Stimulated activated CD4-positive, alpha-beta T cell treated with anti-CD3 and anti-CD28 coated beads, Interleukin-2, amount 100 ng/mL, for 48 hours (primary cell): ENCODE data around the gene ZKSCAN5.
A peak's percentile ranks its signal among the peaks of the same experiment; 100 is the strongest.
"Not testable (repeated sequence)": the region's sequence is repeated elsewhere in the genome, so short reads cannot be mapped to it uniquely, and the experiment has no call there.

ENCODE experiments used
- DNase-seq, 2 donors: peaks; one replicate each; pipeline ENCODE4 v3.0.0-alpha.2; 2020

Gene ZKSCAN5

GRCh38 chr7:99498546-99498944, 5.9 kb upstream of the ZKSCAN5 start:
- no peak for DNase-seq

DNA sequence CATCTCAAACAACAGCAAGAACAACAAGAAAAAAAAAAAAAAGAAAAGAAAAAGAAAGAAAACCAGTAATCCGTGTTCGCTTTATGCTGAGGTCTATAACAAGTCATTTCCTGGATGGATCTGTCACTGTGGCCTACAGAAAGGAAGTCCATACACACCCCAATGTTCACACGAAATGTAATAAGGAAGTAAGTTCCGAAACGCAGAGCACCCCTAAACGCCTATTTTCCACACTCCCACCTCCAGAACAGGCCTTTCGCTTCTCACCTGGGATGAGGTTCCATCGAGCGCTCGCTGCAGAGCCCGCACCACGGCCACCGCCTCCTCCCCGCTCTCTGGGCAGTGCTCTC, 5.1 kb upstream of the ZKSCAN5 start:
- DNase-seq, result no peak

DNA sequence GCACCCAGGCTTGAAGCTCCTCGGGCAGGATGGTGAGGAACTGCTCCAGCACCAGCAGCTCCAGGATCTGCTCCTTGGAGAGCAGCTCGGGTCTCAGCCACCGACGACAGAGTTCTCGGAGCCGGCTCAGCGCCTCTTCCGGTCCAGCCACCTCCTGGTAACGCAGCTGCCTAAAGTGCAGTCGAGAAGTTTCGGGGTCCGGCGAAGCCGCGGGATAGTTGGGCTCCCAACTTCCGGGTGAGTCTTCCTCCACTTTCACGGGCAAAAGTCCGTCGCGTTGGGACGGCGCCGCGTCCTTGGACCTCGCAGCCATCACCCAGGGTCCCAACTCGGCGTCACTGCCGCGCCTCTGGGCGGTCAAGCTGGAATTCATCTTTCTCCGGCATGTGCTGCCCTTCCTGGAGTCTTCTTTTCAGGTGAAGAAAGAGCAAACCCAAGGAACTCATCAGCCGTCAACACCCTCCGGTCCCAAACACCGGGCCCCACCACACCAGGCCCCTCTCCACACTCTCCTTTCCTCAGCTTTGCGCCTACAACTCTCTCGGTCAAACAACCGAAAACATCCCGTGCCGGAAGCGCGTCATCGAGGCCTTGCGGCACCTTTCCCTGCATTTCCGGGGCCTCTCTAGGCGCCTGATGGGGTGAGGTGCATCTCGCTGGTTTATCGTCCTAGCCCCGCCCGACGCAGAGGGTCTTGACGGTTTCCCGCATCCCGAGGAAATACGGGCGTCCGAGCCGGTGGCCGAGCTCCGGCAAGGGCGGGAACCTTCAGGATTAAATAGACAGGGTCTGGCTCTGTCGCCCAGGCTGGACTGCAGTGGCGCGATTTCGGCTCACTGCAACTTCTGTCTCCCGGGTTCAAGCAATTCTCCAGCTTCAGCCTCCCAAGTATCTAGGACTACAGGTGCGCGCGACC, 4.5 kb upstream of the ZKSCAN5 start, which contains the start of gene ZNF394:
TSS of gene ZNF394 (minus strand) at position 561 of the 916 bp plus-strand sequence. CDS start at position 373, 188 bp downstream.
- peak; percentile 84 to 85 for DNase-seq

GRCh38 chr7:99500637-99501009, 3.8 kb upstream of the ZKSCAN5 start:
- DNase-seq, result no peak

- DNase-seq, result not testable (repeated sequence)
Measured at GRCh38 chr7:99501236-99501635, 3.2 kb upstream of the ZKSCAN5 start.

- no peak for DNase-seq
Measured at GRCh38 chr7:99504281-99504602, 220 bp upstream of the ZKSCAN5 start.

DNA sequence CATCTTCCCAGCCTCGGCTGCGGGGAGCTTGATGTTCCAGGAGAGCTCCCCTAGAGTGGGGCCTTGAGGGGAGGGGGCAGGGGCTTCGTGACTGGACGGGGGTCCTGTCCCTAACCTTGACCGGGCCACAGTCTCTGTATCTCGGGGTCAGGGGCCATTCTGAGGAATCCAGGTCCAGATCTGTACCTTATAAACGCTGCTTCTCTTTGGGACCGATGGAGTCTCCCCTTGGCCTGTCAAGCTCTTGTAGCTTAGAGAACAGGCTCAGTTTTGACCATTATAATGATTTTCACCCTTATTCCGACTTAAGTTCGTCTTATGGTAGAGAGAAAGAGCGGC, 831 bp downstream of the ZKSCAN5 start:
- DNase-seq, result no peak

GRCh38 chr7:99514050-99514449, 9.6 kb downstream of the ZKSCAN5 start:
- DNase-seq, result no peak

DNA sequence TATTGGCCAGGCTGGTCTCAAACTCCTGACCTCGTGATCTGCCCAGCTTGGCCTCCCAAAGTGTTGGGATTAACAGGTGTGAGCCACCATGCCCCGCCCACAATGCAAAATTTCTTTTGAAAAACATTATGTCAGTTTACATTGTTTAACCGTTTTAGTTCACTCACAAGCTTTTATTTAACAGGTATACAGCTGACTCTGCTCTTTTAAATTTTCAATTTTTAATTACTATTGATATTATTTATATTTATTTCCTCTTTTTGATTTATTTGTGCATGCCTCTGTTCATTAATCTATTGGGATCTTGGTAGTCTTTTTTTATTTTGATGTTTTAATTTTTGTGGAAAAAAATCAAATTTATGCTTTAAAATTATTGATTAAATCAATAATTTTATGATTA, 16.9 kb downstream of the ZKSCAN5 start:
- DNase-seq, result no peak

DNA sequence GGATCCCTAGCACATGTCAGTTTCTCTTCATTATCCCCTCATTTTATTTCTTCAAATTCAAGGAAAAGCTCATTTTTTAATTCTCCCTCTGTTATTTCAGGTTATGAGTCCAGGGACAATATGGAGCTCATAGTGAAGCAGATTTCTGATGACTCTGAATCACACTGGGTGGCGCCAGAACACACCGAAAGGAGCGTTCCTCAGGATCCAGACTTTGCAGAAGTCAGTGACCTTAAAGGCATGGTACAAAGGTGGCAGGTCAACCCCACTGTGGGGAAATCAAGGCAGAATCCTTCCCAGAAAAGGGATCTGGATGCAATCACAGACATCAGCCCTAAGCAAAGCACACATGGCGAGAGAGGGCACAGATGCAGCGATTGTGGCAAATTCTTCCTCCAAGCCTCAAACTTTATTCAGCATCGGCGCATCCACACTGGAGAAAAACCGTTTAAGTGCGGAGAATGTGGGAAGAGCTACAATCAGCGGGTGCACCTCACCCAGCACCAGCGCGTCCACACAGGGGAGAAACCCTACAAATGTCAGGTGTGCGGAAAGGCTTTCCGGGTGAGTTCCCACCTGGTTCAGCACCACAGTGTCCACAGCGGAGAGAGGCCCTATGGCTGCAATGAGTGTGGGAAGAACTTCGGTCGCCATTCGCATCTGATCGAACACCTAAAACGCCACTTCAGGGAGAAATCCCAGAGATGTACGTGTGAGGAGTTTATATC, 21.4 kb downstream of the ZKSCAN5 start:
- no peak for DNase-seq

DNA sequence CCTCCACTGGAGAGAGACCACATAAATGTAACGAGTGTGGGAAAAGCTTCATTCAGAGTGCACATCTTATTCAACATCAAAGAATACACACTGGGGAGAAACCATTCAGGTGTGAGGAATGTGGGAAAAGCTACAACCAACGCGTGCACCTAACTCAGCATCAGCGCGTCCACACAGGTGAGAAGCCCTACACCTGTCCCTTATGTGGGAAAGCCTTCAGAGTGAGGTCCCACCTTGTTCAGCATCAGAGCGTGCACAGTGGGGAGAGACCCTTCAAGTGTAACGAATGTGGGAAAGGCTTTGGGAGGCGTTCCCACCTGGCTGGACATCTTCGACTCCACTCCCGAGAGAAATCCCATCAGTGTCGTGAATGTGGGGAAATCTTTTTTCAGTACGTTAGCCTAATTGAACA, 26.9 kb downstream of the ZKSCAN5 start:
- DNase-seq, result no peak

DNA sequence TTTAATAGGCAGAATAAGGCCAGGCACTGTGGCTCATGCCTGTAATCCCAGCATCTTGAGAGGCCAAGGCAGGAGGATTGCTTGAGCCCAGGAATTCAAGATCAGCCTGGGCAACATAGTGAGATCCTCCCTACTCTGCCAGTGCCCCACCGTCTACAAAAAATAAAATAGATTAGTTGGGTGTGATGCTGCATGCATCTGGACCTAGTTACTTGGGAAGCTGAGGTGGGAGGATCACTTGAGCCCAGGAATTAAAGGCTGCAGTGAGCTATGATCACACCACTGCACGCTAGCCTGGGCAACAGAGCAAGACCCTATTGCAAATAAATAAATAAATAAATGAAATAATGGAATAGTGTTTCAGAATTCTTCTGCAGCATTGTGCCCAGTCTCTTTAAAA, 31.2 kb downstream of the ZKSCAN5 start:
- no peak for DNase-seq

GRCh38 chr7:99539213-99539811, 34.9 kb downstream of the ZKSCAN5 start:
- DNase-seq, result no peak

GRCh38 chr7:99540542-99540941, 36.1 kb downstream of the ZKSCAN5 start:
- no peak for DNase-seq

GRCh38 chr7:99541212-99541611, 36.8 kb downstream of the ZKSCAN5 start:
- no peak for DNase-seq

DNA sequence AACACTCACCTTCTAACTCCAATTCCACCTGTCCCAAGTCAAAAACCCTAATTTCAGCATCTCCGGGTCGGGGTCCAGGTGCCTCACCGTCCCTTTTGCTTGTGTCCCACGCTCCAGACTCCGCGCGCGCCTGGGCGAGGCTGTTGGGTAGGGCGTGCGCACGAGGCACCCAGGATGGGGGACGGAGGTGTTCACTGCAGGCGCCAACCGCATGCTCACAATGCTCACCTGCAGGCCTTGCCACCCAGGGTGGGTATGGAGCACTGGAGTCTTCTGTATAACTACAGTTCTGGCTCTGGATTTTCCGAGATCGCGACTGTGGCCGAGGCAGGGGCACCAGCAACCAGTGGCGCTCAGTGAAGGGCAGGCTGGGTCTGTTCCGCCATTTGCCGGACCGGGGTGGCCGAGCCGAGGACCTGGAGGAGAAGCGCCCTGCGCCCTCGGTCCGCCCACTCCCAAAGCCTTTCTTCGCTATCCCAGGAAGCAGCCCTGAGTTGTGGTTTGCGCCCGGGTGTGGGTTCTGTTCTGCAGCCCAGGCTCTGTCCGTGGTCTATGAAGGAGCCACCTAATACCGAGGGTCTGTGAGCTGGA, 38.7 kb downstream of the ZKSCAN5 start:
- DNase-seq, result no peak

GRCh38 chr7:99543916-99544315, 39.5 kb downstream of the ZKSCAN5 start:
- no peak for DNase-seq

- DNase-seq, result not testable (repeated sequence)
Measured at GRCh38 chr7:99545308-99545707, 40.8 kb downstream of the ZKSCAN5 start.

- DNase-seq, result not testable (repeated sequence)
Measured at GRCh38 chr7:99549545-99549944, 45.1 kb downstream of the ZKSCAN5 start.

DNA sequence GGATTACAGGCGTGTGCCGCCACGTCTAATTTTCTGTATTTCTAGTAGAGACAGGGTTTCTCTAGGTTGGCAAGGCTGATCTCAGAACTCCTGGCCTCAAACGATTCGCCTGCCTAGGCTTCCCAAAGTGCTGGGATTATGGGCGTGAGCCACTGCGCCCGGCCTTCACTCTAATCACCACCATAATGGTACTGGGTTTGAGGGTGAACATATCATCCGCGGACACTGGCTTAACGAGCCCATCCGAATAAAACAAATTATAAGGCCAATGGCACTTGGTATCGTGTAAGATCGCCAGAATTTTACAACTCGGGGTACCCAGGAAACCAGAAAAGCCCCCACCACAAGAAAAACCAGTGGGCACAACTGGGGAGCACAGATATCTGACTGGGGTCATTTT, 46.9 kb downstream of the ZKSCAN5 start:
- DNase-seq, result no peak

DNA sequence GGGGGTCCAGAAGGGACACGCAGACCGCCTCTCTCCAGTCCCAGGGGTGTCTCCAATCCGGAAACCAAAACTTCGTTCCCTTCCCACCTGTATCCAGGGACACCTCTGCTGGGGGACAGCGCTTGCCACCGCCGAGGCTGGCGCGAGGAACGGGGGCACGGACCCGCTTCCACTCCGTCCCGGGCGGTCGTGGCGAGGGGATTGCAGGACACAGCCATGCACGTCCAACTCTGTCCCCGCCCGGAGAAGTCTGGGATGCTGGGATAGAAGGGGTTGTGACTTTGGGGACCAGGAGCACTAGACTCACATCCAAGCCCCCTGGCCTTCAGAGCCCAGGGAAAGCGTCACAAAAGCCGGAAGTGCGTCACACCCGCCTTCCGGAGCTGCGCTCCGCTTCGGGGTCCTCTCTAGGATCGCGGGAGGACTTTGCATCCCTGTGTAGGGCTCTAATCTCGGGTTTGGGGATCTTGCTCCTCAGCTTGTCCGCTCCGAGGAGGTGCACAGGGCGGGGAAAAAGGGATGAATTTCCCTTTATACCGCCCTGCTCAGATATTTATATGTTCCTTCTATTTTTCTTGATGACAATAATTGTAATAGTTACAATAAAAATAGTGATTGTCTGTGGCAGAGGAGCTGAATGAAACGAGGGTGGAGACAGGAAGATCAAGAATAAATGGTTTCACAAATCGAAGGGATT, 47.5 kb downstream of the ZKSCAN5 start, which contains the start of gene FAM200A:
TSS of gene FAM200A (minus strand) at position 348 of the 697 bp plus-strand sequence. CDS start 3,707 bp downstream, outside the sequence.
- DNase-seq, result peak; percentile 73

DNA sequence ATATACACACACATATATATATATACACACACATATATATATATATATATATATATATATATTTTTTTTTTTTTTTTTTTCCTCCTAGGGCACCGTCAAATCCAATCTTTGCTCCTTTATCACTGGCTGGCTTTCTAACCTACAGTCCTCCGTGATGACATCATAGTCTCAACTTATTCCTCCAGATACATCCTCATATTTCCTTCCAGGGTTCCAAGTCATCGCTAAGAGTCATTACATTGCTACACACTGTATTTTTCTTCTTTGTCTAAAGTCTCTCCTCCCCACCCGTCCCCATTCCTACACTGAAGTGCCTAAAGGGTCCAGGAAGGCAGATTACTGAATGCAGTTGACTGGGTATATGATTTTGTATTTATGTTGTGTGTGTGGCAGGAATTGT, 48.6 kb downstream of the ZKSCAN5 start:
- no peak for DNase-seq

DNA sequence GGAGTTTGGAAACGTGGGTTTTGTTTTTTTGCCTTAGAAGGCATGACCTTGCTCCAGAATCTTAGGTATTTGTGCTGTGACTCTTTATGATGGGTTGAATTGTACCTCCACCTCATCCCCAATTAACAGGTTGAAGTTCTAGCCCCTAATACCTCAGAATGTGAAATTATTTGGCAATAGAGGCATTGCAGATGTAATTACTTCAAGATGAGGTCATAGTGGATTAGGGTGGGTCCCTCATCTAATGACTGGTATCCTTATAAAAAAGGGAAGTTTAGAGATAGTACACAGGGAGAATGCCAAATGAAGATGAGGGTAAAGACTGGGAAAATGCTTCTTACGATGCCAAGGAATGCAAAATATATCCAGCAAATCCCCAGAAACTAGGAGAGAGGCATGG, 50.5 kb downstream of the ZKSCAN5 start:
- DNase-seq, result no peak
